SK-N-SH (cell line): ENCODE results near the gene KRT37.

Source experiments
- EP300 ChIP-seq, 2 experiments: IDR thresholded peaks; 2 replicates each; pipeline versions ENCODE4 v1.4.0 to v1.6.1; 2012; ENCODE audit warnings: borderline replicate concordance in 1 of 2, low read depth in 1 of 2, low read length in 1 of 2
- GATA2 ChIP-seq: sonication (generic); formaldehyde crosslinking; IDR thresholded peaks from 2 replicates; pipeline ENCODE4 v1.5.0; 2020; ENCODE audit warnings: mild to moderate bottlenecking, missing genetic modification reagents
- POLR2AphosphoS5 ChIP-seq: IDR thresholded peaks from 2 replicates; pipeline ENCODE4 v1.6.1; 2012; ENCODE audit warnings: low read depth, low read length
- RAD21 ChIP-seq: IDR thresholded peaks from 2 replicates; pipeline ENCODE4 v1.6.1; 2012; ENCODE audit warnings: mild to moderate bottlenecking, low read length
- RCOR1 ChIP-seq: fragments of 150-350 bp; IDR thresholded peaks from 2 replicates; pipeline ENCODE4 v1.6.1; 2017; ENCODE audit warnings: antibody characterized with exemption, low read length
- RFX5 ChIP-seq: IDR thresholded peaks from 2 replicates; pipeline ENCODE4 v1.6.1; 2012; ENCODE audit warnings: mild to moderate bottlenecking, improper control_type of control experiment, low read length
- TF ChIP-seq, protein P1 (sequence below): fragments of 200-600 bp; sonication (generic); IDR thresholded peaks from 2 replicates; pipeline ENCODE4 v1.6.1; 2017; ENCODE audit warnings: antibody characterized with exemption, mild to moderate bottlenecking, moderate library complexity
- TF ChIP-seq, protein P2 (sequence below): IDR thresholded peaks from 2 replicates; pipeline ENCODE4 v1.4.0; 2012; ENCODE audit warnings: low read depth
- TF ChIP-seq, protein P3 (sequence below): IDR thresholded peaks from 2 replicates; pipeline ENCODE4 v1.6.1; 2012; ENCODE audit warnings: mild to moderate bottlenecking, low read depth, low read length, moderate library complexity
- TF ChIP-seq, protein P4 (sequence below): IDR thresholded peaks from 2 replicates; pipeline ENCODE4 v1.4.0; 2012; ENCODE audit warnings: low read depth, borderline replicate concordance

DNA sequence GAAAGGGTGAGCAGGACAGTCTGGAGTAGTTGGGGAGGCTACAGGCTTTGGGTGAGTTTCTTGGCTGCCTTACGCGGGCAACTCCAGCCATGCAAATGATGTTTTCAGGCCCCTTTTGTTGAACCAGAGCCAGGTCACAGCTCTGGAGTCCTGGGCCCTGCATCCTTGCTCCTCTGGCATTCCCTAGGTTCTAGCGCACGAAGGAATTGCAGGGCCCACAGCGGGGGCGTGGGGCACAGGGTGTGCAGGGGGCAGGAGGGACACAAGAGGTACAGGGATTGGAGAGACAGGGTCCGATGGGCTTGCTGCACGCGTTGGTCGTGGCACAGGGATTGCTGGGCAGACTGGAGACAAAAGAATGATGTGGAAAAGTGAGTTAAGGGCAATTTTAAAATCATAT is 30.6 kb downstream of the KRT37 start:
- TF ChIP-seq, protein P1, sequence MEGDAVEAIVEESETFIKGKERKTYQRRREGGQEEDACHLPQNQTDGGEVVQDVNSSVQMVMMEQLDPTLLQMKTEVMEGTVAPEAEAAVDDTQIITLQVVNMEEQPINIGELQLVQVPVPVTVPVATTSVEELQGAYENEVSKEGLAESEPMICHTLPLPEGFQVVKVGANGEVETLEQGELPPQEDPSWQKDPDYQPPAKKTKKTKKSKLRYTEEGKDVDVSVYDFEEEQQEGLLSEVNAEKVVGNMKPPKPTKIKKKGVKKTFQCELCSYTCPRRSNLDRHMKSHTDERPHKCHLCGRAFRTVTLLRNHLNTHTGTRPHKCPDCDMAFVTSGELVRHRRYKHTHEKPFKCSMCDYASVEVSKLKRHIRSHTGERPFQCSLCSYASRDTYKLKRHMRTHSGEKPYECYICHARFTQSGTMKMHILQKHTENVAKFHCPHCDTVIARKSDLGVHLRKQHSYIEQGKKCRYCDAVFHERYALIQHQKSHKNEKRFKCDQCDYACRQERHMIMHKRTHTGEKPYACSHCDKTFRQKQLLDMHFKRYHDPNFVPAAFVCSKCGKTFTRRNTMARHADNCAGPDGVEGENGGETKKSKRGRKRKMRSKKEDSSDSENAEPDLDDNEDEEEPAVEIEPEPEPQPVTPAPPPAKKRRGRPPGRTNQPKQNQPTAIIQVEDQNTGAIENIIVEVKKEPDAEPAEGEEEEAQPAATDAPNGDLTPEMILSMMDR: no peak
- TF ChIP-seq, protein P2, sequence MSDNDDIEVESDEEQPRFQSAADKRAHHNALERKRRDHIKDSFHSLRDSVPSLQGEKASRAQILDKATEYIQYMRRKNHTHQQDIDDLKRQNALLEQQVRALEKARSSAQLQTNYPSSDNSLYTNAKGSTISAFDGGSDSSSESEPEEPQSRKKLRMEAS: no peak
- TF ChIP-seq, protein P3, sequence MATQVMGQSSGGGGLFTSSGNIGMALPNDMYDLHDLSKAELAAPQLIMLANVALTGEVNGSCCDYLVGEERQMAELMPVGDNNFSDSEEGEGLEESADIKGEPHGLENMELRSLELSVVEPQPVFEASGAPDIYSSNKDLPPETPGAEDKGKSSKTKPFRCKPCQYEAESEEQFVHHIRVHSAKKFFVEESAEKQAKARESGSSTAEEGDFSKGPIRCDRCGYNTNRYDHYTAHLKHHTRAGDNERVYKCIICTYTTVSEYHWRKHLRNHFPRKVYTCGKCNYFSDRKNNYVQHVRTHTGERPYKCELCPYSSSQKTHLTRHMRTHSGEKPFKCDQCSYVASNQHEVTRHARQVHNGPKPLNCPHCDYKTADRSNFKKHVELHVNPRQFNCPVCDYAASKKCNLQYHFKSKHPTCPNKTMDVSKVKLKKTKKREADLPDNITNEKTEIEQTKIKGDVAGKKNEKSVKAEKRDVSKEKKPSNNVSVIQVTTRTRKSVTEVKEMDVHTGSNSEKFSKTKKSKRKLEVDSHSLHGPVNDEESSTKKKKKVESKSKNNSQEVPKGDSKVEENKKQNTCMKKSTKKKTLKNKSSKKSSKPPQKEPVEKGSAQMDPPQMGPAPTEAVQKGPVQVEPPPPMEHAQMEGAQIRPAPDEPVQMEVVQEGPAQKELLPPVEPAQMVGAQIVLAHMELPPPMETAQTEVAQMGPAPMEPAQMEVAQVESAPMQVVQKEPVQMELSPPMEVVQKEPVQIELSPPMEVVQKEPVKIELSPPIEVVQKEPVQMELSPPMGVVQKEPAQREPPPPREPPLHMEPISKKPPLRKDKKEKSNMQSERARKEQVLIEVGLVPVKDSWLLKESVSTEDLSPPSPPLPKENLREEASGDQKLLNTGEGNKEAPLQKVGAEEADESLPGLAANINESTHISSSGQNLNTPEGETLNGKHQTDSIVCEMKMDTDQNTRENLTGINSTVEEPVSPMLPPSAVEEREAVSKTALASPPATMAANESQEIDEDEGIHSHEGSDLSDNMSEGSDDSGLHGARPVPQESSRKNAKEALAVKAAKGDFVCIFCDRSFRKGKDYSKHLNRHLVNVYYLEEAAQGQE: no peak
- TF ChIP-seq POLR2AphosphoS5 (no peak), RFX5 (no peak), RCOR1 (no peak), GATA2 (CRISPR knock-in tag) (no peak), EP300 (IDR thresholded peaks at IDR 0.05; ENCODE audit: borderline replicate concordance in 1 of 2, low read depth in 1 of 2, low read length in 1 of 2) (no peak), RAD21 (no peak)
- TF ChIP-seq, protein P4, sequence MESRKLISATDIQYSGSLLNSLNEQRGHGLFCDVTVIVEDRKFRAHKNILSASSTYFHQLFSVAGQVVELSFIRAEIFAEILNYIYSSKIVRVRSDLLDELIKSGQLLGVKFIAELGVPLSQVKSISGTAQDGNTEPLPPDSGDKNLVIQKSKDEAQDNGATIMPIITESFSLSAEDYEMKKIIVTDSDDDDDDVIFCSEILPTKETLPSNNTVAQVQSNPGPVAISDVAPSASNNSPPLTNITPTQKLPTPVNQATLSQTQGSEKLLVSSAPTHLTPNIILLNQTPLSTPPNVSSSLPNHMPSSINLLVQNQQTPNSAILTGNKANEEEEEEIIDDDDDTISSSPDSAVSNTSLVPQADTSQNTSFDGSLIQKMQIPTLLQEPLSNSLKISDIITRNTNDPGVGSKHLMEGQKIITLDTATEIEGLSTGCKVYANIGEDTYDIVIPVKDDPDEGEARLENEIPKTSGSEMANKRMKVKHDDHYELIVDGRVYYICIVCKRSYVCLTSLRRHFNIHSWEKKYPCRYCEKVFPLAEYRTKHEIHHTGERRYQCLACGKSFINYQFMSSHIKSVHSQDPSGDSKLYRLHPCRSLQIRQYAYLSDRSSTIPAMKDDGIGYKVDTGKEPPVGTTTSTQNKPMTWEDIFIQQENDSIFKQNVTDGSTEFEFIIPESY: no peak
